HepG2 (cell line): ENCODE measurements around the gene AMZ1. TPM values are rescaled to one million over a fixed set of nuclear protein-coding genes. Genes with fewer than 3 reads are reported as not detected.

Experiments used
- BRCA1 ChIP-seq: sonication (generic); formaldehyde crosslinking; IDR thresholded peaks from 2 replicates; pipeline ENCODE4 v1.4.0; 2020; ENCODE audit warnings: missing genetic modification reagents
- CENPT ChIP-seq: sonication (generic); formaldehyde crosslinking; IDR thresholded peaks from 2 replicates; pipeline ENCODE4 v1.8.0; 2022; ENCODE audit warnings: low read depth, mild to moderate bottlenecking, moderate library complexity, missing genetic modification reagents
- ELK4 ChIP-seq: sonication (generic); formaldehyde crosslinking; IDR thresholded peaks from 2 replicates; pipeline ENCODE4 v1.9.0; 2021; ENCODE audit warnings: missing genetic modification reagents, borderline replicate concordance
- FOXM1 ChIP-seq: sonication (generic); formaldehyde crosslinking; IDR thresholded peaks from 2 replicates; pipeline ENCODE4 v1.5.0; 2020; ENCODE audit warnings: missing genetic modification reagents
- ISL2 ChIP-seq: sonication (generic); formaldehyde crosslinking; IDR thresholded peaks from 2 replicates; pipeline ENCODE4 v1.5.0; 2020; ENCODE audit warnings: missing genetic modification reagents
- KDM2A ChIP-seq: sonication (generic); formaldehyde crosslinking; IDR thresholded peaks from 2 replicates; pipeline ENCODE4 v1.4.0; 2020; ENCODE audit warnings: low read depth, missing genetic modification reagents, borderline replicate concordance
- MAF1 ChIP-seq: sonication (generic); formaldehyde crosslinking; IDR thresholded peaks from 2 replicates; pipeline ENCODE4 v1.5.0; 2020; ENCODE audit warnings: missing genetic modification reagents, borderline replicate concordance
- NAIF1 ChIP-seq: sonication (generic); formaldehyde crosslinking; IDR thresholded peaks from 2 replicates; pipeline ENCODE4 v1.5.0; 2020; ENCODE audit warnings: mild to moderate bottlenecking, missing genetic modification reagents, borderline replicate concordance
- NCOA2 ChIP-seq: sonication (generic); formaldehyde crosslinking; IDR thresholded peaks from 2 replicates; pipeline ENCODE4 v1.8.0; 2022; ENCODE audit warnings: inconsistent platforms
- PCBP1 ChIP-seq: fragments of 200-400 bp; formaldehyde crosslinking; IDR thresholded peaks from 2 replicates; pipeline ENCODE4 v1.6.1; 2017; ENCODE audit warnings: mild to moderate bottlenecking, low read depth, low read length, borderline replicate concordance
- RARG ChIP-seq: sonication (generic); formaldehyde crosslinking; IDR thresholded peaks from 2 replicates; pipeline ENCODE4 v1.4.0; 2020; ENCODE audit warnings: low read depth, mild to moderate bottlenecking, missing genetic modification reagents
- TMF1 ChIP-seq: sonication (generic); formaldehyde crosslinking; IDR thresholded peaks from 2 replicates; pipeline ENCODE4 v1.8.1; 2022; ENCODE audit warnings: low read depth, missing genetic modification reagents
- ZNF567 ChIP-seq: sonication (generic); formaldehyde crosslinking; IDR thresholded peaks from 2 replicates; pipeline ENCODE4 v1.8.1; 2023; ENCODE audit warnings: mild to moderate bottlenecking, missing genetic modification reagents, borderline replicate concordance
- ZNF576 ChIP-seq: sonication (generic); formaldehyde crosslinking; IDR thresholded peaks from 2 replicates; pipeline ENCODE4 v1.4.0; 2020; ENCODE audit warnings: mild to moderate bottlenecking, missing genetic modification reagents
- ZNF709 ChIP-seq: sonication (generic); formaldehyde crosslinking; IDR thresholded peaks from 2 replicates; pipeline ENCODE4 v1.5.0; 2020; ENCODE audit warnings: mild to moderate bottlenecking, missing genetic modification reagents
- ZNF776 ChIP-seq: sonication (generic); formaldehyde crosslinking; IDR thresholded peaks from 2 replicates; pipeline ENCODE4 v1.4.0; 2020; ENCODE audit warnings: mild to moderate bottlenecking, missing genetic modification reagents
- polyA plus RNA-seq, 8 experiments: library from polyadenylated mRNA; depleted of rRNA in 3 of 8; stranded (reverse) in 7 of 8; unstranded in 1 of 8; fragments of >200 nt; fragmentation: Illumina TruSeq in 4 of 8; extraction: Trizol in 4 of 8; gene quantifications; 2 replicates each; pipeline versions ENCODE4 v1.2.1 to v1.2.3, GENCODE V29; 2011 to 2016; ENCODE audit warnings: low read depth in 4 of 8, missing spikeins in 1 of 8, mixed read lengths in 1 of 8; ENCODE audit not compliant: insufficient read depth in 1 of 8
- total RNA-seq, 5 experiments: library from RNA; depleted of rRNA; stranded (reverse); fragments of >200 nt; fragmentation: Illumina TruSeq; extraction: Trizol; gene quantifications; 2 replicates each; pipeline ENCODE4 v1.2.3, GENCODE V29; 2016; ENCODE audit warnings: low read depth in 1 of 5
- TF ChIP-seq, protein P1 (sequence below): sonication (generic); formaldehyde crosslinking; IDR thresholded peaks from 2 replicates; pipeline ENCODE4 v1.5.0; 2020; ENCODE audit warnings: mild to moderate bottlenecking, missing genetic modification reagents, moderate library complexity
- TF ChIP-seq, protein P2 (sequence below): sonication (generic); formaldehyde crosslinking; IDR thresholded peaks from 2 replicates; pipeline ENCODE4 v1.4.0; 2020; ENCODE audit warnings: missing genetic modification reagents, borderline replicate concordance
- TF ChIP-seq, protein P3 (sequence below): sonication (generic); formaldehyde crosslinking; IDR thresholded peaks from 2 replicates; pipeline ENCODE4 v1.8.1; 2022; ENCODE audit warnings: mild to moderate bottlenecking, missing genetic modification reagents

AMZ1 gene
- total and polyA plus RNA-seq, 2 of the 13 experiments (the other 11 are each of a cell fraction or from before 2014, with no cell fraction given): 0.03 TPM; not detected in 1

DNA sequence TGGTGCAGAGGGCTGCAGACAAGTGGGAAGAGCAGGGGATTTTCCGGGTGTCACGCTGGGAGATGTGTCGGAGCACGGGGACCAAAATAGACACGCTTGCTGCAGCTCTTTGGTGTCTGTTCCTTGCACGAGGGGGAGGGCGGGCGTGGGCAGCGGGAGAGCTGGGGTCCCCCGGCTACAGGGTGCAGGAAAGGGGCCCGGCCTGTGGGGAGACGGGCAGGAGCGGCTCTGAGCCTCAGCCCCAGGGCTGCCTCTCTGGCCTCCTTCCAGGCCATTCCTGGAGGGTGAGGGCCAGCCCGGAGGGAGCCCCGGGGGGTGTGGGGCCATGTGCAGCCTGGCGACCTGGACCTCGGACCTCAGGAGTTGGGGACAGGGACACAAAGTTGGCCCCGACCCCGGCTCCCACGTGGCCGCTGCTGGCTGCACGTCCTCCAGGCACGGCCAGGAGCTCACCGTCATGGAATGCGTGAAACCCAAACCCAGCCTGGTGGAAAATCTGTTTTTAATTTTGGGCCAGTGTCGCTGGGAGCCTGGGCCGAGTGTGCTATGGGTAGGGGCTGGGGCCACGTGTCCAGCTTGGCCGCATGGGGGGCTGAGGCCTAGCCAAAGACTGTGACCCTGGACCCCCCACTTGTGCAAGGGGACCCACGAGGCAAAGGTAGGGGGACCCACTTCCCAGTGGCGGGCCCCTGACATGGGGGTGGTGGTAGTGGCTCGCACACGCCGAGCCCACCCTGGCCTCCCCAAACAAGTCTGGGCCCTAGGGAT is 49.6 kb upstream of the AMZ1 start (continued):
- TF ChIP-seq, protein P1, sequence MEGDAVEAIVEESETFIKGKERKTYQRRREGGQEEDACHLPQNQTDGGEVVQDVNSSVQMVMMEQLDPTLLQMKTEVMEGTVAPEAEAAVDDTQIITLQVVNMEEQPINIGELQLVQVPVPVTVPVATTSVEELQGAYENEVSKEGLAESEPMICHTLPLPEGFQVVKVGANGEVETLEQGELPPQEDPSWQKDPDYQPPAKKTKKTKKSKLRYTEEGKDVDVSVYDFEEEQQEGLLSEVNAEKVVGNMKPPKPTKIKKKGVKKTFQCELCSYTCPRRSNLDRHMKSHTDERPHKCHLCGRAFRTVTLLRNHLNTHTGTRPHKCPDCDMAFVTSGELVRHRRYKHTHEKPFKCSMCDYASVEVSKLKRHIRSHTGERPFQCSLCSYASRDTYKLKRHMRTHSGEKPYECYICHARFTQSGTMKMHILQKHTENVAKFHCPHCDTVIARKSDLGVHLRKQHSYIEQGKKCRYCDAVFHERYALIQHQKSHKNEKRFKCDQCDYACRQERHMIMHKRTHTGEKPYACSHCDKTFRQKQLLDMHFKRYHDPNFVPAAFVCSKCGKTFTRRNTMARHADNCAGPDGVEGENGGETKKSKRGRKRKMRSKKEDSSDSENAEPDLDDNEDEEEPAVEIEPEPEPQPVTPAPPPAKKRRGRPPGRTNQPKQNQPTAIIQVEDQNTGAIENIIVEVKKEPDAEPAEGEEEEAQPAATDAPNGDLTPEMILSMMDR: peak; percentile 19; the same call in 1 of the 2 replicates
- peak; percentile 86 for TF ChIP-seq ZNF709
- peak; percentile 59 for TF ChIP-seq NCOA2 (CRISPR knock-in tag)
- TF ChIP-seq, protein P2, sequence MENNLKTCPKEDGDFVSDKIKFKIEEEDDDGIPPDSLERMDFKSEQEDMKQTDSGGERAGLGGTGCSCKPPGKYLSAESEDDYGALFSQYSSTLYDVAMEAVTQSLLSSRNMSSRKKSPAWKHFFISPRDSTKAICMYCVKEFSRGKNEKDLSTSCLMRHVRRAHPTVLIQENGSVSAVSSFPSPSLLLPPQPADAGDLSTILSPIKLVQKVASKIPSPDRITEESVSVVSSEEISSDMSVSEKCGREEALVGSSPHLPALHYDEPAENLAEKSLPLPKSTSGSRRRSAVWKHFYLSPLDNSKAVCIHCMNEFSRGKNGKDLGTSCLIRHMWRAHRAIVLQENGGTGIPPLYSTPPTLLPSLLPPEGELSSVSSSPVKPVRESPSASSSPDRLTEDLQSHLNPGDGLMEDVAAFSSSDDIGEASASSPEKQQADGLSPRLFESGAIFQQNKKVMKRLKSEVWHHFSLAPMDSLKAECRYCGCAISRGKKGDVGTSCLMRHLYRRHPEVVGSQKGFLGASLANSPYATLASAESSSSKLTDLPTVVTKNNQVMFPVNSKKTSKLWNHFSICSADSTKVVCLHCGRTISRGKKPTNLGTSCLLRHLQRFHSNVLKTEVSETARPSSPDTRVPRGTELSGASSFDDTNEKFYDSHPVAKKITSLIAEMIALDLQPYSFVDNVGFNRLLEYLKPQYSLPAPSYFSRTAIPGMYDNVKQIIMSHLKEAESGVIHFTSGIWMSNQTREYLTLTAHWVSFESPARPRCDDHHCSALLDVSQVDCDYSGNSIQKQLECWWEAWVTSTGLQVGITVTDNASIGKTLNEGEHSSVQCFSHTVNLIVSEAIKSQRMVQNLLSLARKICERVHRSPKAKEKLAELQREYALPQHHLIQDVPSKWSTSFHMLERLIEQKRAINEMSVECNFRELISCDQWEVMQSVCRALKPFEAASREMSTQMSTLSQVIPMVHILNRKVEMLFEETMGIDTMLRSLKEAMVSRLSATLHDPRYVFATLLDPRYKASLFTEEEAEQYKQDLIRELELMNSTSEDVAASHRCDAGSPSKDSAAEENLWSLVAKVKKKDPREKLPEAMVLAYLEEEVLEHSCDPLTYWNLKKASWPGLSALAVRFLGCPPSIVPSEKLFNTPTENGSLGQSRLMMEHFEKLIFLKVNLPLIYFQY (CRISPR knock-in tag): no peak; the same call in 1 of the 2 replicates
- TF ChIP-seq ELK4 (CRISPR knock-in tag): no peak
- TF ChIP-seq MAF1 (CRISPR knock-in tag): no peak
- TF ChIP-seq PCBP1: no peak
- no peak for TF ChIP-seq CENPT
- TF ChIP-seq RARG: no peak
- peak; percentile 22; the same call in 1 of the 2 replicates for TF ChIP-seq ZNF567
- peak; percentile 75; the same call in 1 of the 2 replicates for TF ChIP-seq ISL2 (CRISPR knock-in tag)
- TF ChIP-seq FOXM1: no peak
- TF ChIP-seq TMF1 (CRISPR knock-in tag): peak; percentile 89
- TF ChIP-seq, protein P3, sequence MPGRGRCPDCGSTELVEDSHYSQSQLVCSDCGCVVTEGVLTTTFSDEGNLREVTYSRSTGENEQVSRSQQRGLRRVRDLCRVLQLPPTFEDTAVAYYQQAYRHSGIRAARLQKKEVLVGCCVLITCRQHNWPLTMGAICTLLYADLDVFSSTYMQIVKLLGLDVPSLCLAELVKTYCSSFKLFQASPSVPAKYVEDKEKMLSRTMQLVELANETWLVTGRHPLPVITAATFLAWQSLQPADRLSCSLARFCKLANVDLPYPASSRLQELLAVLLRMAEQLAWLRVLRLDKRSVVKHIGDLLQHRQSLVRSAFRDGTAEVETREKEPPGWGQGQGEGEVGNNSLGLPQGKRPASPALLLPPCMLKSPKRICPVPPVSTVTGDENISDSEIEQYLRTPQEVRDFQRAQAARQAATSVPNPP (CRISPR knock-in tag): no peak
- TF ChIP-seq ZNF776 (CRISPR knock-in tag): no peak; the same call in 1 of the 2 replicates
- peak; percentile 36; the same call in 1 of the 2 replicates for TF ChIP-seq NAIF1
- TF ChIP-seq BRCA1: peak; percentile 96
- no peak for TF ChIP-seq ZNF576 (CRISPR knock-in tag)
- peak; percentile 33; the same call in 1 of the 2 replicates for TF ChIP-seq KDM2A (CRISPR knock-in tag)
